ENCODE data around the gene KIF5B. TPM values are rescaled to one million over a fixed set of nuclear protein-coding genes. Genes with fewer than 3 reads are reported as not detected.
A peak's percentile ranks its signal among the peaks of the same experiment; 100 is the strongest.

KIF5B gene
- total RNA-seq, 1 donor from 2014 or later, result 160 TPM

GRCh38 chr10:32059472-32059871, 3.2 kb upstream of the KIF5B start:
- no peak for FAIRE-seq
- no peaks in the 10 kb centered on the region for H3K9me3 Mint-ChIP-seq (ENCODE audit: unreplicated experiment)

GRCh38 chr10:32057036-32057372, 779 bp upstream of the KIF5B start:
- peak overlapping the region; percentile 98 for H2AFZ ChIP-seq (ENCODE audit: low read depth, low read length)

More at GRCh38 chr10:32059472-32059871, 3.2 kb upstream of the KIF5B start:
- Mint-ChIP-seq H3K27ac (ENCODE audit: unreplicated experiment) (no peak overlapping the region), H3K36me3 (ENCODE audit: low read depth, unreplicated experiment) (no peaks in the 10 kb centered on the region), H3K4me1 (ENCODE audit: low read depth, unreplicated experiment) (peaks cover 4% of the 10 kb centered on the region), H3K27me3 (ENCODE audit: low read depth, unreplicated experiment) (no peaks in the 10 kb centered on the region), H3K4me3 (ENCODE audit: unreplicated experiment) (no peak overlapping the region)
- Histone ChIP-seq H2AFZ (ENCODE audit: low read depth, low read length) (no peak overlapping the region), H3K9ac (ENCODE audit: low read length) (no peak overlapping the region), H3K36me3 (ENCODE audit: insufficient read depth, low read length) (no peaks in the 10 kb centered on the region), H3K4me3 (ENCODE audit: insufficient read depth, low read depth, low read length) (no peak overlapping the region), H4K20me1 (ENCODE audit: insufficient read depth, low read length) (peaks cover 13% of the 10 kb centered on the region), H3K9me3 (ENCODE audit: insufficient read depth, low read depth, low read length) (no peaks in the 10 kb centered on the region), H3K4me2 (ENCODE audit: low read length) (no peak overlapping the region), H3K27me3 (ENCODE audit: insufficient read depth, low read length) (no peaks in the 10 kb centered on the region), H3K4me1 (ENCODE audit: insufficient read depth, low read length) (peaks cover 3% of the 10 kb centered on the region), H3K27ac (ENCODE audit: low read depth, low read length) (no peak overlapping the region), H3K79me2 (ENCODE audit: insufficient read depth, low read length) (peaks cover 18% of the 10 kb centered on the region)
- TF ChIP-seq EZH2 (IDR thresholded peaks at IDR 0.05; ENCODE audit: insufficient read depth, low read length) (no peak), CTCF (IDR thresholded peaks at IDR 0.05; ENCODE audit: insufficient read depth, low read depth, low read length) (no peak)
- DNase-seq (ENCODE audit: low read depth), result no peak

More at GRCh38 chr10:32057036-32057372, 779 bp upstream of the KIF5B start:
- Histone ChIP-seq H4K20me1 (ENCODE audit: insufficient read depth, low read length) (peaks cover 37% of the 10 kb centered on the region), H3K9me3 (ENCODE audit: insufficient read depth, low read depth, low read length) (no peaks in the 10 kb centered on the region), H3K36me3 (ENCODE audit: insufficient read depth, low read length) (no peaks in the 10 kb centered on the region), H3K4me2 (ENCODE audit: low read length) (peak overlapping the region; percentile 85), H3K4me3 (ENCODE audit: insufficient read depth, low read depth, low read length) (peak overlapping the region; percentile 91), H3K9ac (ENCODE audit: low read length) (peak overlapping the region; percentile 95), H3K27me3 (ENCODE audit: insufficient read depth, low read length) (no peaks in the 10 kb centered on the region), H3K4me1 (ENCODE audit: insufficient read depth, low read length) (peaks cover 17% of the 10 kb centered on the region), H3K27ac (ENCODE audit: low read depth, low read length) (no peak overlapping the region), H3K79me2 (ENCODE audit: insufficient read depth, low read length) (peaks cover 43% of the 10 kb centered on the region)
- no peaks in the 10 kb centered on the region for H3K36me3 Mint-ChIP-seq (ENCODE audit: low read depth, unreplicated experiment)
- H3K4me1 Mint-ChIP-seq (ENCODE audit: low read depth, unreplicated experiment), result peaks cover 6% of the 10 kb centered on the region
- H3K27ac Mint-ChIP-seq (ENCODE audit: unreplicated experiment), result peak overlapping the region; percentile 10
- peak overlapping the region; percentile 98 for H3K4me3 Mint-ChIP-seq (ENCODE audit: unreplicated experiment)
- H3K9me3 Mint-ChIP-seq (ENCODE audit: unreplicated experiment), result no peaks in the 10 kb centered on the region
- H3K27me3 Mint-ChIP-seq (ENCODE audit: low read depth, unreplicated experiment), result no peaks in the 10 kb centered on the region
- no peak for TF ChIP-seq CTCF (IDR thresholded peaks at IDR 0.05; ENCODE audit: insufficient read depth, low read depth, low read length)
- TF ChIP-seq EZH2 (IDR thresholded peaks at IDR 0.05; ENCODE audit: insufficient read depth, low read length), result no peak
- FAIRE-seq (no peak), DNase-seq (ENCODE audit: low read depth) (no peak)

Measured in astrocyte (in vitro differentiated cells and primary cell).